GM12878 (cell line): Measurements from ENCODE around the gene ZNF548. TPM values are rescaled to one million over a fixed set of nuclear protein-coding genes. Genes with fewer than 3 reads are reported as not detected.

Experiments
- ATAC-seq: fragments of 200-7000 bp; cut with Tn5 transposase; 3 replicates; pipeline ENCODE4 v1.9.1; 2020; ENCODE audit warnings: mild to moderate bottlenecking, moderate library complexity
- BruUV-seq: library from RNA; stranded (reverse); fragments of 400-500 nt; replicated peaks from 2 replicates; lab custom pipeline; 2021; lab: Mats Ljungman, UMichigan
- CTCF ChIA-PET: fragments of 300-600 bp; sonication (Branson Sonifier 250); formaldehyde crosslinking; extraction: SDS; loops from one replicate; lab custom pipeline; 2021; ENCODE audit warnings: inconsistent platforms; lab: Yijun Ruan, JAX
- POLR2A ChIA-PET: fragments of 350-600 bp; formaldehyde crosslinking; extraction: SDS; loops from one replicate; lab custom pipeline; 2021; ENCODE audit warnings: inconsistent platforms; lab: Charles Lee
- RAD21 ChIA-PET: fragments of 300-600 bp; sonication (Branson Sonifier 250); formaldehyde crosslinking; loops from one replicate; lab custom pipeline; 2023; ENCODE audit warnings: antibody characterized with exemption; ENCODE audit not compliant: unreplicated experiment; lab: Charles Lee
- SMC1A ChIA-PET: fragments of 300-600 bp; sonication (Branson Sonifier 250); formaldehyde crosslinking; loops from one replicate; lab custom pipeline; 2023; ENCODE audit not compliant: unreplicated experiment, uncharacterized antibody; lab: Charles Lee
- DNase-seq: peaks from one replicate; pipeline ENCODE4 v3.0.0-alpha.2; 2011; ENCODE audit warnings: low read depth, low spot score
- FAIRE-seq: peaks from 3 replicates; lab custom pipeline; 2011; peaks lifted over from hg19 to GRCh38; lab: Jason Lieb, UNC
- H2AFZ ChIP-seq: 2 replicates; pipeline ENCODE4 v1.6.0; 2011; ENCODE audit warnings: low read depth, low read length, control low read depth; ENCODE audit not compliant: control insufficient read depth
- H3K27ac ChIP-seq: 2 replicates; pipeline ENCODE4 v1.5.1; 2011; ENCODE audit warnings: control low read depth; ENCODE audit not compliant: control insufficient read depth, insufficient read depth
- H3K27me3 ChIP-seq, 2 experiments: replicated peaks in 1 of 2; 2 replicates each; pipeline versions ENCODE4 v1.6.0 to v1.6.1; 2011; ENCODE audit warnings: low read length in 1 of 2; ENCODE audit not compliant: control insufficient read depth in 2 of 2, insufficient read depth in 2 of 2
- H3K36me3 ChIP-seq, 2 experiments: 2 replicates each; pipeline ENCODE4 v1.5.1; 2011; ENCODE audit warnings: low read length in 1 of 2; ENCODE audit not compliant: control insufficient read depth in 2 of 2, insufficient read depth in 2 of 2
- H3K4me1 ChIP-seq: 2 replicates; pipeline ENCODE4 v1.6.1; 2011; ENCODE audit warnings: mild to moderate bottlenecking, low read length, moderate library complexity, mixed read lengths; ENCODE audit not compliant: control insufficient read depth, insufficient read depth
- H3K4me2 ChIP-seq: 2 replicates; pipeline ENCODE4 v1.6.0; 2011; ENCODE audit warnings: control low read depth; ENCODE audit not compliant: control insufficient read depth, insufficient read depth
- H3K4me3 ChIP-seq: fragments of 200-600 bp; sonication (generic); 2 replicates; pipeline ENCODE4 v1.5.1; 2016
- H3K79me2 ChIP-seq: 2 replicates; pipeline ENCODE4 v1.6.0; 2011; ENCODE audit warnings: low read length; ENCODE audit not compliant: control insufficient read depth, insufficient read depth
- H3K9ac ChIP-seq: 2 replicates; pipeline ENCODE4 v1.8.0; 2011; ENCODE audit warnings: low read length, control low read depth, mixed read lengths; ENCODE audit not compliant: control insufficient read depth, insufficient read depth
- H3K9me3 ChIP-seq: replicated peaks from 3 replicates; pipeline ENCODE4 v1.5.1; 2011; ENCODE audit warnings: mild to moderate bottlenecking, low read length; ENCODE audit not compliant: control insufficient read depth, insufficient read depth
- H4K20me1 ChIP-seq: 2 replicates; pipeline ENCODE4 v1.6.0; 2011; ENCODE audit not compliant: control insufficient read depth, insufficient read depth
- CHD2 ChIP-seq: IDR thresholded peaks from 2 replicates; pipeline ENCODE4 v1.6.1; 2011; ENCODE audit warnings: low read depth, low read length, improper control_type of control experiment, borderline replicate concordance
- IRF3 ChIP-seq: fragments of 450-650 bp; IDR thresholded peaks from 2 replicates; pipeline ENCODE4 v1.6.1; 2014; ENCODE audit warnings: mild to moderate bottlenecking
- JUND ChIP-seq: IDR thresholded peaks from 2 replicates; pipeline ENCODE4 v1.6.1; 2012; ENCODE audit warnings: low read depth, mild to moderate bottlenecking, low read length, improper control_type of control experiment, moderate library complexity
- KAT2A ChIP-seq: conservative IDR thresholded peaks from 2 replicates; pipeline ENCODE4 v1.6.1; 2011; ENCODE audit warnings: low read depth, low read length; ENCODE audit not compliant: control insufficient read depth
- MTA2 ChIP-seq: fragments of 450-650 bp; IDR thresholded peaks from 2 replicates; pipeline ENCODE4 v1.6.1; 2016; ENCODE audit warnings: low read depth, mild to moderate bottlenecking, moderate library complexity
- SMC3 ChIP-seq: IDR thresholded peaks from 2 replicates; pipeline ENCODE4 v1.6.1; 2011; ENCODE audit warnings: low read length, improper control_type of control experiment, borderline replicate concordance
- STAT1 ChIP-seq: fragments of 450-650 bp; conservative IDR thresholded peaks from 2 replicates; pipeline ENCODE4 v1.6.1; 2014; ENCODE audit warnings: antibody characterized with exemption, mild to moderate bottlenecking
- ZBTB11 ChIP-seq: fragments of 450-650 bp; formaldehyde crosslinking; IDR thresholded peaks from 2 replicates; pipeline ENCODE4 v1.5.0; 2022; ENCODE audit warnings: mild to moderate bottlenecking, missing genetic modification characterization
- ZBTB40 ChIP-seq: fragments of 450-650 bp; IDR thresholded peaks from 2 replicates; pipeline ENCODE4 v1.6.1; 2016; ENCODE audit warnings: mild to moderate bottlenecking, moderate library complexity, borderline replicate concordance
- ZNF217 ChIP-seq: fragments of 450-650 bp; IDR thresholded peaks from 2 replicates; pipeline ENCODE4 v1.6.1; 2017; ENCODE audit warnings: antibody characterized with exemption, mild to moderate bottlenecking
- ZNF274 ChIP-seq: IDR thresholded peaks from one replicate; pipeline ENCODE4 v1.8.0; 2011; ENCODE audit not compliant: insufficient read length, insufficient read depth
- ZZZ3 ChIP-seq: IDR thresholded peaks from 2 replicates; pipeline ENCODE4 v1.6.1; 2011; ENCODE audit warnings: low read depth; ENCODE audit not compliant: control insufficient read depth, insufficient read length
- WGBS: methylation state at CpG from one replicate; pipeline ENCODE4 v1.1.6; 2016; ENCODE audit warnings: low lambda C conversion rate; ENCODE audit not compliant: insufficient replicate concordance, insufficient coverage; ENCODE audit errors: missing lambda C conversion rate; 5-methylcytosine and 5-hydroxymethylcytosine counted together
- in situ Hi-C: fragments of 300-500 bp; cut with MboI; formaldehyde crosslinking; loops from 9 replicates; pipeline ENCODE4 v1.14.3; 2018; ENCODE audit warnings: mixed read lengths
- intact Hi-C: fragments of 100-400 bp; cut with micrococcal nuclease; formaldehyde crosslinking; loops from one replicate; pipeline ENCODE4 v1.14.2; 2022; ENCODE audit not compliant: unreplicated experiment
- polyA plus RNA-seq, 11 experiments: library from polyadenylated mRNA; depleted of rRNA in 4 of 11; unstranded in 6 of 11; stranded (reverse) in 5 of 11; fragments of >200 nt; fragmentation: Nextera tagmentation in 4 of 11; fragmentation: Illumina TruSeq in 1 of 11; extraction: Ambion mirVana in 4 of 11; extraction: Trizol in 1 of 11; gene quantifications; 1 replicate in 1 of 11; 2 replicates in 10 of 11; pipeline versions ENCODE4 v1.2.1 to v1.2.3, GENCODE V29; 2011 to 2016; ENCODE audit warnings: inconsistent platforms in 2 of 11, missing spikeins in 2 of 11, low read depth in 1 of 11
- total RNA-seq, 4 experiments: library from RNA; depleted of rRNA in 3 of 4; stranded (reverse); fragments of >200 nt in 3 of 4; fragmentation: Illumina TruSeq in 1 of 4; extraction: Trizol in 1 of 4; gene quantifications; 2 replicates each; pipeline versions ENCODE4 v1.2.1 to v1.2.3, GENCODE V29; 2013 to 2021

Gene ZNF548
- total and polyA plus RNA-seq, 10 of the 15 experiments (the other 5 are each of a cell fraction or from before 2014, with no cell fraction given): 3.9 to 44.8 (median 16.5) TPM

- TF ChIP-seq ZZZ3 (no peak), JUND (peak; percentile 92), SMC3 (no peak), MTA2 (no peak), KAT2A (no peak)
Measured at GRCh38 chr19:57362997-57363687, 26.5 kb upstream of the ZNF548 start, which contains the start of the genes TRAPPC2B and ZNF547 (continued).

- H3K9ac ChIP-seq: peak overlapping the region; percentile 68
- no peaks in the 10 kb centered on the region for H3K4me1 ChIP-seq
- BruUV-seq: no TSS peak
- H3K4me2 ChIP-seq: peak overlapping the region; percentile 73
- no peaks in the 10 kb centered on the region for H4K20me1 ChIP-seq
- H3K36me3 ChIP-seq: no peaks in the 10 kb centered on the region; a peak in 1 of 4 replicates
- H3K79me2 ChIP-seq: peaks cover 5% of the 10 kb centered on the region
- CTCF ChIA-PET: interaction anchor here (1.2 to 1.9 kb wide), 4 partner anchors 13 to 43 kb away, joined by 4 to 6 read pairs (median 6); partner anchors contain the start of genes ZNF304, ZNF543 and ZNF548
- SMC1A ChIA-PET: interaction anchor here (0.8 to 1.6 kb wide), 3 partner anchors 15 to 261 kb away, joined by 3 read pairs; no protein-coding TSS in a partner anchor
- FAIRE-seq (no peak), DNase-seq (no peak), ATAC-seq (peak; percentile 29)
- peak overlapping the region; percentile 29 for H3K27ac ChIP-seq
- TF ChIP-seq ZNF274 (no peak), ZBTB40 (no peak), CHD2 (no peak), ZBTB11 (no peak), ZNF217 (no peak), STAT1 (no peak), IRF3 (no peak)
- in situ Hi-C loops (no loop called here), intact Hi-C loops (loop anchor here (1.0 kb wide), 2 partner anchors 26 to 83 kb away; partner anchors contain the start of genes ZNF460 and ZNF548)
- WGBS: 11% methylated on average over 14 of the region's 18 CpGs
- peak overlapping the region; percentile 72 for H3K4me3 ChIP-seq
- no peaks in the 10 kb centered on the region; the same call in 2 of the 3 replicates for H3K9me3 ChIP-seq
- RAD21 ChIA-PET: interaction anchor here (1.6 kb wide), 1 partner anchor 13 kb away, joined by 5 read pairs; the partner anchor contains the start of gene ZNF304
- no peaks in the 10 kb centered on the region for H3K27me3 ChIP-seq
- peak overlapping the region; percentile 15; the same call in 1 of the 2 replicates for H2AFZ ChIP-seq
- POLR2A ChIA-PET: interaction anchor here (1.4 kb wide), 2 partner anchors 13 to 25 kb away, joined by 4 to 5 read pairs; partner anchors contain the start of gene ZNF304
Measured at GRCh38 chr19:57363688-57364181, 25.9 kb upstream of the ZNF548 start.
